ENCODE data around the gene GFER. TPM values are rescaled to one million over a fixed set of nuclear protein-coding genes. Genes with fewer than 3 reads are reported as not detected.
A peak's percentile ranks its signal among the peaks of the same experiment; 100 is the strongest.

The GFER gene
- total and polyA plus RNA-seq, 7 donors: 18.9 to 53.2 (median 34.2) TPM

DNA sequence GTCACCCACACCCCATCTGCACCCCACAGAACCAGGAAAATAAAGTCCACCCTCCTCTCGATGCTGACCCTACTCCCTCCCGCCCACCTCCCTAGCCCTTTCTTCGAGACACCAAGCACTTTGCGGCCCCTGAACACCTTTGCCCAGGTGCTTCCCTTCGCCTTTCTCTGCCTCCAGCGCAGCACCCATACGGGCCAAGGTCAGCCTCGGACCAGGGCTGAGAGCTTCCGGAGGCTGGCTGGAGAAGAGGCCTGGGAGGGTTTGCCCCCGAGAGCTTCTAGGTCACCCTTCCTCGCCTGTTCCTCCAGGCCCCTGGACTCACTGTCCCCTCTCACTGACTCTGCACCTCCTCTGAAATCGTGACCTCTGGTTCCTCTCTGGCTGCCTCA is 40.0 kb downstream of the GFER start:
- peaks cover 0 to 27% (median 16%) of the 10 kb centered on the region in 3 donors for H3K27me3 ChIP-seq (ENCODE audit: insufficient read depth in 3 of 3, low read length in 2 of 3)
- H3K27ac ChIP-seq: peak overlapping the region; percentile 52
- H3K4me1 ChIP-seq: peaks cover 24% of the 10 kb centered on the region
- intact Hi-C loops (cut with DNase I): loop anchor here in 1 of 2 donors (5.0 kb wide), 1 partner anchor 128 kb away; no protein-coding TSS in a partner anchor
- H3K36me3 ChIP-seq (ENCODE audit: insufficient read depth in 1 of 2, low read depth in 1 of 2): no peaks in the 10 kb centered on the region
- 82 to 85% (median 83%) methylated on average over 11 to 12 of the region's 12 CpGs for WGBS, 3 donors
- H3K9me3 ChIP-seq: no peaks in the 10 kb centered on the region
- H3K4me3 ChIP-seq: peak overlapping the region; percentile 46
- ATAC-seq (no peak), DNase-seq (no peak)
- TF ChIP-seq, protein P1, sequence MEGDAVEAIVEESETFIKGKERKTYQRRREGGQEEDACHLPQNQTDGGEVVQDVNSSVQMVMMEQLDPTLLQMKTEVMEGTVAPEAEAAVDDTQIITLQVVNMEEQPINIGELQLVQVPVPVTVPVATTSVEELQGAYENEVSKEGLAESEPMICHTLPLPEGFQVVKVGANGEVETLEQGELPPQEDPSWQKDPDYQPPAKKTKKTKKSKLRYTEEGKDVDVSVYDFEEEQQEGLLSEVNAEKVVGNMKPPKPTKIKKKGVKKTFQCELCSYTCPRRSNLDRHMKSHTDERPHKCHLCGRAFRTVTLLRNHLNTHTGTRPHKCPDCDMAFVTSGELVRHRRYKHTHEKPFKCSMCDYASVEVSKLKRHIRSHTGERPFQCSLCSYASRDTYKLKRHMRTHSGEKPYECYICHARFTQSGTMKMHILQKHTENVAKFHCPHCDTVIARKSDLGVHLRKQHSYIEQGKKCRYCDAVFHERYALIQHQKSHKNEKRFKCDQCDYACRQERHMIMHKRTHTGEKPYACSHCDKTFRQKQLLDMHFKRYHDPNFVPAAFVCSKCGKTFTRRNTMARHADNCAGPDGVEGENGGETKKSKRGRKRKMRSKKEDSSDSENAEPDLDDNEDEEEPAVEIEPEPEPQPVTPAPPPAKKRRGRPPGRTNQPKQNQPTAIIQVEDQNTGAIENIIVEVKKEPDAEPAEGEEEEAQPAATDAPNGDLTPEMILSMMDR (IDR thresholded peaks at IDR 0.05): no peak

DNA sequence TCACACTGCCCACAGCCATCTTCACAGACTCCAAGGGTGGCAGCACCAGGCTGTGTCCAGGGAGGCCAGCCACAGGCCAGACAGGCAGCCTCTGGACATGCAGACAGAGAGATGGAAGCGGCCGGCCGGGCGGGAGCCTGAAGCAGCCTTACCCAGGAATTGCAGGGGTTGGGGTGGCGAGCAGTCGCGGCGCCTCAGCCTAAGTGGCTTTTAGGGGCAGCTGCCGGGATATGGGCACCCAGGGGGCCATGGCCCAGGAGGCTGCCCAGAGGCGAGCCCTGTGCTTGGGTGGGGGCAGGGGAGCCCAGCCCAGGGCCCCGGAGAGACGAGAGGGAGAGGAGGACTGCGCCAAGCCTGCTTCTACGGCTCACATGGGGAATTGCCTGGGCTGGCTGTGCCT is 41.3 kb downstream of the GFER start:
- Histone ChIP-seq H3K27me3 (ENCODE audit: insufficient read depth in 3 of 3, low read length in 2 of 3) (peaks cover 0 to 15% (median 6%) of the 10 kb centered on the region in 3 donors), H3K4me3 (no peak overlapping the region), H3K9me3 (no peaks in the 10 kb centered on the region), H3K27ac (no peak overlapping the region), H3K36me3 (ENCODE audit: insufficient read depth in 1 of 2, low read depth in 1 of 2) (peaks cover 0 to 5% of the 10 kb centered on the region in 2 donors), H3K4me1 (peaks cover 24% of the 10 kb centered on the region)
- no peak for ATAC-seq
- intact Hi-C loops (cut with DNase I): no loop called here
- DNase-seq: no peak
- WGBS, 3 donors: 88 to 95% (median 93%) methylated on average over 11 to 14 of the region's 14 CpGs
- TF ChIP-seq, protein P1 (IDR thresholded peaks at IDR 0.05): no peak

DNA sequence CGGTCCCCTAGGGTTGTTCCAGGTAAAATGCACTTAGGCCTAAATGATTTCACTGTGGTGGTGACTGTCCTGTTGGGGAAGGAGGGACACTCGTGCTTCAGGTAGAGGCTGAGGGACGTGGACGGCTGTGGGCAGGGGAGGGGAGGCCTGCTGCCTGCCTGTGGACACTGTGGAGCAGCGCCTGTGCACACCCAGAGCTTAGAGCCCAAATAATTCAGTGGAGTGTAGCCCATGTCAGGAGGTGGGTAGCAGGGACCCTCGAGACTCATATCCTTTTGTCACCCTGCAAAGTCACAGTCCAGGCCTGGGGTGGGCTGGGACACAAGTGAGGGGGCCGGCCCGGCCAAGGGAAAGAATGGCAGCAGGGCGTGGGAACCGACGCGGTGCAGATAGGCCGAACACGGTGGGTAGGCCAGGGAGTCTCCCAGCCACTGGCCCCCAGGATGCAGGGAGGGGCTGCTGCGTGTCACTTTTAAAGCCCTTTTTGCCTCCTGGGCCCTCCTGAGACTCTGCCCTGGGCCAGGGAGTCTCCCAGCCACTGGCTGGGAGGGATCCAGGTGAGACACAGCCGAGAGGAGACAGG is 42.0 kb downstream of the GFER start:
- Histone ChIP-seq H3K27me3 (ENCODE audit: insufficient read depth in 3 of 3, low read length in 2 of 3) (peaks cover 0 to 8% (median 3%) of the 10 kb centered on the region in 3 donors), H3K9me3 (no peaks in the 10 kb centered on the region), H3K36me3 (ENCODE audit: insufficient read depth in 1 of 2, low read depth in 1 of 2) (peaks cover 0 to 5% of the 10 kb centered on the region in 2 donors), H3K27ac (peak overlapping the region; percentile 70), H3K4me1 (peaks cover 24% of the 10 kb centered on the region), H3K4me3 (peak overlapping the region; percentile 64)
- TF ChIP-seq, protein P1 (IDR thresholded peaks at IDR 0.05): no peak
- ATAC-seq (no peak), DNase-seq (no peak)
- WGBS, 3 donors: 74 to 91% (median 76%) methylated on average over 16 of the region's 16 CpGs
- intact Hi-C loops (cut with DNase I): no loop called here

DNA sequence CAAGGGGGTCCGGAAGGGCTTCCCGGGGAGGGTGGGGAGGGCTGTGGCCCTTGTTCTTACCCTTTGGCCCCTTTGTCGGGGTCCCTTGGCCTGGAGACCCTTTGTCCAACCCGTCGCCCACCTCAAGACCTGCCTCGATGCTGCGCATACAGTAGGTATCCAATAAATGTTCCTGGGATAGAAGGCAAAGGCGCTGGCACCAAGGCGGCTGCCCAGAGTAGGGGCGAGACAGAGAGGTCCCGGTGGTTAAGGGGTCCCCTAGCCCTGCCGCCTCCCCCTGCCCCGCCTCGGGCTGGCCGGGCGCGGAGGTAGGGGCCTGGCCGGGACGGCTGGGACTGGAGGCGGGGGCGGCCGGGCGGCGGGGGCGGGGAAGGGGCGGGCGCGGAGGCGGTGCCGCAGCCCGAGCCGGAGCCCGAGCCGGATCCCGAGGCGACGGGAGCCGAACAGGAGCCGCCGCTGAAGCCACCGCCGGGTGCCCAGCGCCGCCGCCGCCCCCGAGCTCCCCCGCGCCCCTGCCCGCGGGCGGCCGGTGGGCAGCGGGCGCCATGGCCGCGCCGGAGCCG is 42.5 kb downstream of the GFER start, which contains the start of gene NHERF2:
TSS of gene NHERF2 (plus strand) at position 442 of the 563 bp plus-strand sequence. CDS start at position 546, 104 bp downstream.
- Histone ChIP-seq H3K9me3 (no peaks in the 10 kb centered on the region), H3K27ac (peak within 1 kb of the TSS; percentile 70), H3K36me3 (ENCODE audit: insufficient read depth in 1 of 2, low read depth in 1 of 2) (peaks cover 0 to 5% of the 10 kb centered on the region in 2 donors), H3K4me3 (peak within 1 kb of the TSS; percentile 78), H3K27me3 (ENCODE audit: insufficient read depth in 3 of 3, low read length in 2 of 3) (peaks cover 0 to 3% (median 2%) of the 10 kb centered on the region in 3 donors), H3K4me1 (peaks cover 24% of the 10 kb centered on the region)
- TF ChIP-seq, protein P1 (IDR thresholded peaks at IDR 0.05): no peak
- ATAC-seq (peak; percentile 10 to 38 (median 26)), DNase-seq (peak in 1 of 2 donors; percentile 66)
- intact Hi-C loops (cut with DNase I): loop anchor here in 1 of 2 donors (1.0 kb wide), 1 partner anchor 46 kb away; no protein-coding TSS in a partner anchor
- 7 to 29% (median 11%) methylated on average over 10 to 59 of the region's 59 CpGs for WGBS, 3 donors
